Measurements from ENCODE around the gene MARVELD1.

Gene MARVELD1

DNA sequence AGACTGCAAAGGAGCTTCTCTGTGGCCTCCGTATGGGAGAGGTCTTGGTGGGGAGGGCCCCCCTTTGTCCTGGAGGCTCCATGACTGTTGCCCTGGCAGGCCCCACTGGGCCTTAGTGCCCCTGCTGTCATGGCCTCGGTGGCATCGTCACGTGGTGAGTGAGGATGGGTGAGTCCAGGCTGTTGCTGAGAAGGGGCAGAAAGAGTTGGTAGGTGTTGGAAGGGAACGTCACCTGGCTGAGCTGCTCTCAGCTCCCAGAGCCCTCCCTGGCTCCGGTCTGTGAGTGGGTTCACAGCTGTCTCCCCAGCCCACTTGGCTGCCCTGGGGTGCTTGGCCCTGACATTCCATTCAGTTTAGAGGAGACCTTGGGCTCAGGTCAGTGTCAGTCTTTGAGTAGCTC lies 42.2 kb downstream of the MARVELD1 start:
- no peak for DNase-seq (ENCODE audit: low spot score)

DNA sequence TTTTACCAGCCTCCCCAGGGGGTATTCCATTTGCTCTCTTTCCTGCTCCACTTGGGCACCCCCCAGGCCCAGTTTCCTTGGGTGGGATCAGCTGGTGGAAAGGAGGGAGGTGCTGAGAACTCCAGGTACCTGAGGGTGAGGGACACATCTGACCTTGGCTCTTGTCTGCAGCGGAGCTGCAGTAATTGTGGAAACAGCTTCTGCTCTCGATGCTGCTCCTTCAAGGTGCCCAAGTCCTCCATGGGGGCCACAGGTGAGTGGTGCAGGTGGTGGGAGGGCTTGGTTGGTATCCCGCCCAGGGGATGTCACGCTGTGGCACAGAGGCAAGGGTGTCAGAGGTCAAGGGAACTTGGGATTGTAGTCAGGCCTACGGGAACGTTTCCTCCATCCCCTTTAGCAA lies 43.9 kb downstream of the MARVELD1 start:
- DNase-seq (ENCODE audit: low spot score), result no peak

DNA sequence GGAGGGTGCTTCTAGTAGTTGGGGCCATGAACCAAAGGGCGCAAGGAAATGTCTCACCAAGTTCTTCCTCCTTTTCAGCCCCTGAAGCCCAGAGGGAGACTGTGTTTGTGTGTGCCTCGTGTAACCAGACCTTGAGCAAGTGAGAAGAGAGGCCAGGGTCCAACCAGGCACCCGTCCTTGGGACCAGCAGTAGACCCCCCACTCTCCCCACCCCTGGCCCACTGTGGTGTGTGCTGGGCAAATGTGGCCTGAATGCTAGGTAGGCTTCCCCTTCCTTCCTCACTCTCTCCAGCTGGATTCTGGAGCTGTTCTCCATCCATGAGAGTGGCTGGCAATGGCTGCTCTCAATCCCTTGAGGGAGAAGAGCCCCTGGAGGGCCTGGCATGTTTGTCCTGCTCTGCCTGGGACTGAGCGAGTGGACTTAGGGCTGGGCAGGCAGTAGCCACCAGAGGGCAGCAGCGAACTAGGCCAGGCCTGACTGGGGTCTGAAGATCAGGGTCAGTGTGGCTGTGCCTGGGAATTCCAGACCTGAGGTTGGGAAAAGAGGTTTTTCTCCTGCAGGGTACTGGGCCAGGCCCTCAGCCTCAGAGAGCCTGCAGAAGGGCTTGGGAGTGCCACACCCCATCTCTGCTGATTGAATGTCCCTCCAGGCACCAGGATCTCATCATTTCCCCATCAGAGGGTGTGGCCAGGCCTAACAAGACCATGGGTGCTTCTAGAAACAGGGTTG lies 45.8 kb downstream of the MARVELD1 start:
- DNase-seq (ENCODE audit: low spot score), result peak; percentile 87

- DNase-seq (ENCODE audit: low spot score), result no peak
Observed at GRCh38 chr10:97759946-97760345, 46.4 kb downstream of the MARVELD1 start.

- DNase-seq (ENCODE audit: low spot score), result no peak
Observed at GRCh38 chr10:97760461-97761257, 47.1 kb downstream of the MARVELD1 start.

DNA sequence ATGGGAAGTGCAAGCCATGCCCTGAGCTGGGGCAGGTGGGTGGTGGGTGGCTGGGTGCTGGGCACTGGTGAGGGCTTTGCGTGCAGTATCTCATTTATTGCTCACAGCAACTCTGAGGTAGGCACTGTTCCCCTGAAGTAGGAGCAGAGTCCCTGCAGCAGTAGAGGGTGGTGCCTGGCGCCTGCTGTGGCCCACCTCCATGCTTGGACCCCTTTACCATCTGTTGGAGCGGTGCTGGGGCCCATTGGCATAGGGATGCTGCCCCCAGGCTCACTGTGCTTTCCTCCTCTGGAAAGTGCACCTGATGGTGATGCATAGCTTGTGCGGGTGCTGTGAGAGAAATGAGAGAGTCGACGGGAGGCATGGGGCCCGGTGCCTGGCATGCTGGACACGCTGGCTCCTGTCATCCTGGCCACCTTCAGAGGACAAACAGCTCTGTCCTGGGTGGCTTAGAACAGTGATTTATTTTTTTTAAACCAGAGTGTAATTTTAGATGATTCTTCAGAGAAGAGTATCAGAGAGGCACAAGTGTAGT lies 47.9 kb downstream of the MARVELD1 start:
- no peak for DNase-seq (ENCODE audit: low spot score)

GRCh38 chr10:97762056-97762455 lies 48.5 kb downstream of the MARVELD1 start:
- no peak for DNase-seq (ENCODE audit: low spot score)

DNA sequence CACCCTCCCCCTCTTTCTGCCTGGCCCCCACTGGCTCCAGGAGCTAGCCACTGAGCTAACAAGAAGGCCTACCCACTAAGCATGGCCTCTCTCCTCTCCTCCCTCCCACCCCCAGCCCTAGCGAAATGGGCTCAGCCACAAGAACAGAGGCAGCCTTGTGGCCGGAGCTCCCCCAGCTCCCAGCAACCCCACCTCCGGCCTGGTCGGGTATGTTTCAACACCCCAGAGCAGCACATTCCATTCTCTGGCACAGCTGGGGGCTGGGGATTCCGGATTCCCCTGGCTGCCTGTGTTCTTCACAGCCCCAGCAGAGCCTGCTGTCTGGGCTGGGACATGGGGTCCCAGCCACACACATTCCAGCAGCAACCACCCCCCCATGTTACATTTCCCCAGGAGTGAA lies 49.3 kb downstream of the MARVELD1 start:
- peak; percentile 72 for DNase-seq (ENCODE audit: low spot score)

GRCh38 chr10:97763411-97763810 lies 49.9 kb downstream of the MARVELD1 start:
- DNase-seq (ENCODE audit: low spot score), result no peak

DNA sequence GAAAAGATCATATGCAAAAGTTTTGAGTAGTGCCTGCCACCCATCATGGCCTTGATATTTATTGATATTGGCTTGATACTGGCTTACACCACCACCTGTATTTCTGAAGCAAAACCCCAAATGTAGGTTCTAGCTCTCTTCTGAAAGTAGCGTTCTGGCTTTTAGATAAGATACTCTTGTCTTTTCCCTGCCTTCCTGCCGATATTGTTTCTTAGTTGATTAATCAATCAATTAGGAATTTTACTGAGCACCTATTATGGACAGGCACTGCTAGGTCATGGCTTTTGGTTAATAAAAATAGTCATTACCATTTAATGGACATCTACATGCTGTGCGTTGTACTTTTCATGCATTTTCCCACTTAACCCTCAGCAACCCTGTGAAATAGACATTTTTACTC lies 50.4 kb downstream of the MARVELD1 start:
- no peak for DNase-seq (ENCODE audit: low spot score)

DNA sequence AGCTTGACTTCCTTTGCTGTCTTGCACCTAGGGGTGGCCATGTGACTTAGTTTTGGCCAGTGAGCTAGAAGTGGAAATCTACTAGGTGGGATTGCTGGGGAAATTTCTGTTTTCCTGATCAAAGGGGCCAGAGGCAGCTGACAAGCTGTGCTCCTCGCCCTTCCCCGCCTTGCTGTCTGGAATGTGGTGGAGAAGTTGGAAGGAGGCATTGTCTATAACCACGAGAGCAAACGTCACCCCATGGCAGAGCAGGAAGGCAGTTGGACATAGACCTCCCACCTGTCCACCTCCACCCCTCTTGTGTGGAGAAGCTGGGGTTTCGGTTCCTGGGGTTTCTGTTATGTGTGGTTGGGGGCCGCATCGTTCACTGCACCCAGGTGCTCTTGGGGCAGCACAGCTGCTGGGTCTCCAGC lies 51.0 kb downstream of the MARVELD1 start:
- no peak for DNase-seq (ENCODE audit: low spot score)

DNA sequence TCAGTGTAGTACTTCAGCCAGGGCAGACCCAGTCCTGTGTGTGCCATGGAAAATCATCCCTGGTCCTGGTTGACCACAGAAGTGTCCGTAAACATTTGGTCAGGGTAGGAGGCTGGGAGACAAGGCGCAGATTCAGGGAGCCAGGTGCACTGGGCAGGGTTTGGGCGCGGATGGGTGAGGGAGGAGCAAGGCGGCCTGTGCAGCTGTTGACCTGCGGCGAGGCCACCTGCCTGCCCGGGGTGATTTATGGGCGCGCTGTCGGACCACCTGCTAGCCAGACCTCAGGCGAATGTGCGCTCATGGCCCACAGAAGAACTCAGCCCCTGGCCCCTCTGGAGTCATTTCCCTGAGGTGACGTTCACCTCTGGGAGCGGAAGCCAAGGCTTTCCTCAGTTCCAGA lies 51.7 kb downstream of the MARVELD1 start:
- no peak for DNase-seq (ENCODE audit: low spot score)

GRCh38 chr10:97766106-97766810 lies 52.7 kb downstream of the MARVELD1 start:
- no peak for DNase-seq (ENCODE audit: low spot score)

GRCh38 chr10:97766996-97767924 lies 53.7 kb downstream of the MARVELD1 start:
- no peak for DNase-seq (ENCODE audit: low spot score)

Measured in AG08396 (cell line).